Brain pericyte (primary cell): ENCODE measurements around the gene NR2E1.
A peak's percentile ranks its signal among the peaks of the same experiment; 100 is the strongest.

Experiments used
- DNase-seq: peaks from one replicate; pipeline ENCODE4 v3.0.0-alpha.2; 2012; ENCODE audit warnings: low read depth, low spot score

NR2E1 gene

DNA sequence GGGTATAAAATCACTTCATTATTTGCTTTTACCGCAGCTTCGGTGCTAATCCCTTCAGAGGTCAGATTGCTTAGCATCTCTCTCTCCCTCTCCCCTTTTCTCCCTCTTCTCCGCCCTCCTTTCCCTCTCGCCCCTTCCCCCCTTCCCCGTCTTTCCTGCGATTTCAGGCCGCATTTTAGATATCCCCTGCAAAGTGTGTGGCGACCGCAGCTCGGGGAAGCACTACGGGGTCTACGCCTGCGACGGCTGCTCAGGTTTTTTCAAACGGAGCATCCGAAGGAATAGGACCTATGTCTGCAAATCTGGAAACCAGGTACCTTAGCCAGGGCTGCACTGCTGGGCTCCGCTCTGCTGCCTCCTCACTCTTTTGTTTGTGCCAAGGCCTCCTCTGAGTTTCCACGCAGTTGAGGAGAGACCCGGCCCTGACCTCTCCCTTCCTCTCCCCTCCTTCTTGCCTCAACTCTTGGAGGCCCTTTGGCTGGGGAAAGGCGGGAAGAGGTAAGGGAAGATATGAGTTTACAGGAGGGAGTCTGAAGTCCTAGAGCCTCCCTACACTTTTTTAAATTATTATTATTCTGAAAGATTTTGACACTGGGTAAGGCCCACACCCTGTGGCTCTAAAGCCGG lies 5.6 kb downstream of the NR2E1 start:
- DNase-seq: no peak

DNA sequence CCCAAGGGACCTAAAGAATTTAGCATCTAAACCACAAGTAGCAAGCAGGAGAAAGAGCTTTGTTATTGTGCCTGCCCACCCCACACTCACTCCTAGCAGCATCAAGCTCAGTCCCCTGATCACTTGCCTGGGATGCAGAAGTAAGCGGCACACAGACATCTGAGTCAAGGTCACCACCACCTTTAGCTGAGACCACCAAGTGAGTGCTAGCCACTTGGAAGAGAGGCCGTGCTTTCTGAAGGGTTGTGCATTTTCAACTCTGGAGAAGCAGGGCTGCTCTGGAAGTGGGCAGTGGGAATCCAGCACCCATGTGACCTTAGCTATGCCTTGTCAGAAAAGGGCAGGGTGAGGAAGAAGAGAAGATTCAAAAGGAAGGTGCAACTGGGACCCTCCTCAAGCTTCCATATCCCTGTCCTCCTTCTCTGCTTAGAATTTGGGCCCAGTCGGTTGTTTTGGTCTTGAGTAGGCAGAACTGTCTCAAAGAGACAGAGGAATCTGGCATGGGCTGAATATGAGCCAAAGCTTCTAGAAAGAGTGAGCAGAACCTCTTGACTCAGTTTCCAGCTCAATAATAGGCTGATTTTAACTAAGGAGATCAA lies 6.2 kb downstream of the NR2E1 start:
- DNase-seq: no peak

DNA sequence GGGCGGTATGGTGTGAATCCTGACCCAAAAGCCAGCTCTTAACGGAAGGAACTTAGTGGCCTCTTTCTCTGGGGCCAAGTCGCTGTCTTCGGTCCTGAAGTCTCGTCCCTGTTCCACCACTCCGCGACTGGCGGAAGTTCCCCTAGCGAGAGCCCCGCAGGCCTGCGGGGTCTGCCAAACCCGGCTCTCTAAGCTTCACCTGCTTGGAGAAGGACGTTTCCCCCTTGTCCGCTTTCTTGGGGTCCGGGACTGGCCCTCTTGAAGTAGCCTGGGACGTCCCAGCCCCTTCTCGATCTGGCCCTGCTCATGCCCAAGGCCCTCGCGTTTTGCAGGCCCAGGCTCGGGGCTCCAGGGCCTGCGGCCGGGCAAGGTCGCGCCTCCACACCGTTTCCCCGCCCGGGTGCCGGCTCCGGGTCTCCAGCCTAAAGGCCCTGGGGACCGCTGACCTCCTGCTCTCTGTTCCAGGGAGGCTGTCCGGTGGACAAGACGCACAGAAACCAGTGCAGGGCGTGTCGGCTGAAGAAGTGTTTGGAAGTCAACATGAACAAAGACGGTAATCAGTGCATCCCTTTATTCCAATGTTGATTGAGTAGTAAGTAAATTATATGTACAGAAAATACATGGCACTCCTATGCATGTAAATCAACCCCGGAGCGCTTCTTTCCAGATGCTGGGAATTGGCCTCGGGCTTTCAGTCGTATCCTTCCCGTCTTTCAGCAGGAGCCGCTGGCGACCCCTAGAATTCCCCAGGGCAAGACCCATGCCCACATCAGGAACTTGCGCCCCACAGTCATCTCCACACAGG lies 8.8 kb downstream of the NR2E1 start:
- no peak for DNase-seq

DNA sequence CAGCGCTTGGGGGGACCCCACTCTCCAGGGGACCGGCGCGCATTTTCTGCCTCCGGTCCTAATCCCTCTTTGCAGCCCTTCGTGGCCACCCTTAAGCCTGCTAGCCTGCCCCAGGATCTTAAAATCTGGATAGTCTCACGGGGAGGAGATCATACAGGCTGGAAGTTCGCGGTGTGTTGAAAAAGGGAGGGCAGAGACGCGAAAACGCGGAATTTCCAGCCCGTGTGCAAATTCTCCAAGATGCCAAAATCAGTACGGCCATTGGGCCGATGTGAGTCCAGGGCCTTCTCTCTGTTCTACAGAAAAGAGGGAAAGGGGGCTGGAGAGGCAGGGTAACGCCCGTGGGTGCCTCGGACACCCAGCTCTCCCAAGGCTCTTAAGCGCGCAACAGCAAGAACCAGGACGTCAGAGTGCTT lies 9.4 kb downstream of the NR2E1 start:
- DNase-seq: no peak

DNA sequence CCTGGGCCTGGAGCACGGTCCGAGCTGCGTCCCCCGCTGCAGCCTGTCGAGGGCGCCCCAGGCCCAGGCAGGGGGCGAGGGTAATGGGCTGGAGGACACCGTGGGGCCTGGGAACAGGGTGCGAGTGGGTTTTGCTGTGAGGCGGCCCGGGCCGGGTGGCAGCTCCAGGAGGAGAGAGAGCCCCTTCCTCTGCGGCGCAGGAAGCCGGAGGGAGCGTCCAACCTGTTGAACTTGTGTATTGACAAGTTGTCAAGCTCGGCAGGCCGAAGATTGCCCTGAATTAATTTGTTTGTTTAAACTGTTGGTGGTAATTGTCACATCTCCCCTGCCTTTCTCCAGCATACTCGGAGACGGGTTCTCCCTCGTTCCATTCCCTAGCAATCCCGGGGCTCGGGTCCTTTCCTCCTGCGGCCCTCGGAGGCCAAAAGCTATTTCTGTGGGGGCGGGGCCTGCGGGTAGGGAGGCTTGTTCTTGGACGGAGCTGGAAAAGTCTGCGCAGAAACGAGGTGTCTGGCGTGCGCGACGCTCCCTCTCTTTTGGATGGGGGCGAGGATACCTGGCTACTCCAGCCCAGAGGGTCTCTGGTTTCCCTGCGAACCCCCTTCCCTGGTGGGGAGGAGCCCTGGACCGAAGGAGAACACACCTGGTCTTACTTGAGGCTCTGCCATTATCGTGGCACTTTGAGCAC lies 9.9 kb downstream of the NR2E1 start:
- DNase-seq: no peak

DNA sequence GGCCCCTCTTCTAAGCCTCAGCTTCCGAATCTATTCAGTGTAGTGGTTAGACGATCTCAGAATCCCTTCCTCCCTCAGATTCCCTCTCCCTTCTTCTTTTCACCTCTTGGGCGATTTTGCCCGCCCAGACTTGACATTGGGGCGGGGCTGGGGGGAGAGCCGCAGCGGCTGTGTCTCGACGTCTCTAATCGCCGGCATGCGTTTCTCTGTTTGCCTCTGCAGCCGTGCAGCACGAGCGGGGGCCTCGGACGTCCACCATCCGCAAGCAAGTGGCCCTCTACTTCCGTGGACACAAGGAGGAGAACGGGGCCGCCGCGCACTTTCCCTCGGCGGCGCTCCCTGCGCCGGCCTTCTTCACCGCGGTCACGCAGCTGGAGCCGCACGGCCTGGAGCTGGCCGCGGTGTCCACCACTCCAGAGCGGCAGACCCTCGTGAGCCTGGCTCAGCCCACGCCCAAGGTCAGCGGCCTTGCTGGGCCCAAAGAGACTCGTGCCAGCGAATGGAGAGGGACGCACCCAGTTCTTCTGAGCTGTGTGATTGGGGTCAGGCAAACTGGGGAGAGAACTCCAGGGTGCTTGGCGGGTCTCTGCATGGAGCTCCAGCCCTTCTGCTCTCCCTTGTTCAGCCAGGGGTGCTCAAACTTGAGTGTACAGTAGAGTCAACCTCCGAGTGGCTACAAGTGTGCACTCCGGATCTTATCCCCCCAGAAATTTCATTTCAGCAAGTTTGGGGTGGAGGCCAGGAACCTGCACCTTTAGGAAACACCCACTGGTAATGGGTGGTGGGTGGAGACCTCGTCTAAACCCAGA lies 10.7 kb downstream of the NR2E1 start:
- DNase-seq: no peak

DNA sequence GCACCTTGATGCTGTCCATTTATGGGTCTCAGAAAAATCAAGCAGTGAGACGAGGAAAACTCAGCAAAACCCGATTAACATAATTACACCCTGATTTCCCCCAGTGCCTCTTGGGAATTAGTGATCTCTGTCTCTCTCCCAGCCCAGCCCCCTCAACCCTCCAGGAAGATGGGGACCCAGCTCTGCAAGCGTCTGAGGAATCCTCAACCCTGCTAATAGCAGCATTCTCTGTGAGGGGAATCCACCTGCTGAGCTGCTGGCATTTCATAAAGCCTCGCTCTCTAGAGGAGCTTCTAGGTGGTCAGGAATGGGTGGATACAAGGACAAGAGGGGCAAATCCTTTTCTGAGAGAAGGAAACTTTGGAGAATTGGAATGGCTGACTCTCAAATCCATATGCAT lies 13.9 kb downstream of the NR2E1 start:
- DNase-seq: no peak

DNA sequence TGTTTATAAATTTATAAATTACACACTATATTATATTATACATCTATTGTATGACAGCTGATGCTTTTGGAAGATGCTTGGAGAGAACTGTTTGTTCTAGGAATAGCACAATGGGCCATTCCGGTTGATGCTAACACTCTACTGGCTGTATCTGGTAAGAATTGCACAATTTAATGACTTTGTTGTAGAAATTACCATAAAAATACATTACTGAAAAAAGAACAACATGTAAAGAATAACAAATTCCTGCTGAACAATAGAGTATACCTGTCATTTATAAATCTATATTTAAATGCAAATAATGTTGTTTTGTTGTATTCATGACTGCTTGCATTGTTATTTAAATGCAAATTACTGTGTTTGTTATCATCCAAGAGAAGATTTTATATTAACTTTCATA lies 14.4 kb downstream of the NR2E1 start:
- no peak for DNase-seq

DNA sequence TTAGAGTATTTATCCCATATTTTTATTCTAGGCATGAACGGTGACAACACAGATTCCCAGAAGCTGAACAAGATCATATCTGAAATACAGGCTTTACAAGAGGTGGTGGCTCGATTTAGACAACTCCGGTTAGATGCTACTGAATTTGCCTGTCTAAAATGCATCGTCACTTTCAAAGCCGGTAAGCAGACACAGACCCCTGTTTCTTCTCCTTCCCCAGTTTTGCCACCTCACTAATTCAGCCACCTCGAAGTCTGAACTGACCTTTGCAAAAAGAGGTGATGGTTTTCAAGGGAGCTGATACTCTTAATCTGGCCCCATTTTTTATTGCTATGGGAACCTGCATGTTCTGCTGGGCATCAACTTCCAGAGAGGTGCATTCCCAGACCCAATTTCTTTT lies 15.0 kb downstream of the NR2E1 start:
- no peak for DNase-seq

DNA sequence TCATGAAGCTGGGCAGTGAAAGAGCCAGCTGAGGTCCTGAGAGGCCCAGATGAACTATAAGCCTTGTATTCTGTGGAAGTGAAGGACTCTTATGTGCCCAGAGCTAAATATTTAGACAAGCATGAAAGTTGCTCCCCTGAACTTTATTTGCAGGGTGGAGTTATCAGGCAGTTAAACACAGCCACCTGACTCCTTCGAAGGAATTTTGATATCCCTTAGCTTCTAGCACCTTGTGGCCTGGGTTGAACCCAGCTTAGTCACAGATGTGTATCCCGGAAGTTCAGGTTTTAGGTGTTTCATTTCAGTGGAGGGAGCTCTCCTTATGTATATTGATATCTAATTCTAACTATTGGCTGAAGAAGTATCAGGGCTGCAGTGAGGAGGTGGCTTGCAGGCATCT lies 20.4 kb downstream of the NR2E1 start:
- no peak for DNase-seq

DNA sequence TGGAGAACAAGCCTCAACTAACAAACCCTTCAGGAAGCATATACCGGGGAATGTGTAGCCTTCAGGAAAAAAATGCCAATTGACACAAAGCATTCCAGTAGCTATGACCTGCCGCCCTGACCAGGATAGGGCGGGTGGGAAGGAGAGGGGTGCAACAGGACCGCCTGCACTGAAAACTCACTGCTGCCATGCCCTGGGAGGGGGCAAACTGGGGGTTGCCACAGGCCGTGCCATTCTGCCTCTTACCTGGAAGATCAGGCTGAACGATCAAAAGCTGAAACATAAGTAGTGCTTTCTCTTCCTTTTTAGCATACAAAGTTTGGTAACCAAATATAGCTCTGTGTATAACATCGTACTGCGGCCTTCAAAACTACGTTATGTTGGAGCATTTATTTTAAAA lies 21.7 kb downstream of the NR2E1 start:
- DNase-seq: no peak

DNA sequence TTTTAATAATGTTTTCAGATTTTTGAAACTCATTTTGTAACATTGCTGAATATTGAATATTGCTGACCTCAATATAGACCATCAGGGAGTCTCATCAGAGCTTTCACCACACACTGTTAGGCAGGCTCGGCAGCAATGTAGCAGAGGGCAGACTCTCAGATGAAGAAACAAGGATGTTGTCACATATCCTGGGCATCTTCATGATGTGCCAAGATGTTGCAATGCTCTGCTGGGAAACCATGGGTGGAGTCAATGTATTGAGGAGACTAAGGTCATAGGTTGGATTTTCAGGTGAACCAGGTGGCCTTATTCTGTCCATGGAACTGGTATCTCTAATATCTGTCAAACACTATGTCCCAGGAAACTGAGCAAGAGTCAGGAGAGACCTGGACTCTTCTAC lies 27.3 kb downstream of the NR2E1 start:
- DNase-seq: no peak

DNA sequence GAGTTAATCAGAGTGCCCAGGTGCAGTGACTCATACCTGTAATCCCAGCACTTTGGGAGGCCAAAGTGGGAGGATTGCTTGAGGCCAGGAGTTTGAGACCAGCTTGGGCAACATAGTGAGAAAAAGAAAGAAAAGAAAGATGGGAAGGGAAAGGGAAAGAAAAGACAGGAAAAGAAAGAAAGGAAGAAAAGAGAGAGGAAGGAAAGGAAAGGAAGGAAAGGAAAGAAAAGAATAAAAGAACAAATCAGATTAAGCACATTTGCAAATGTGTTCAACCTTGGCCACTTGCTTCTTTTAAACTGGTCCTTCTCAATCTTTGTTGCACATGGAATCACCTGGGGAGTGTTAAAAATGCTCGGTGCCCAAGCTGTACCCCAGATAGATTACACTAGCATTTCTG lies 28.0 kb downstream of the NR2E1 start:
- DNase-seq: no peak

DNA sequence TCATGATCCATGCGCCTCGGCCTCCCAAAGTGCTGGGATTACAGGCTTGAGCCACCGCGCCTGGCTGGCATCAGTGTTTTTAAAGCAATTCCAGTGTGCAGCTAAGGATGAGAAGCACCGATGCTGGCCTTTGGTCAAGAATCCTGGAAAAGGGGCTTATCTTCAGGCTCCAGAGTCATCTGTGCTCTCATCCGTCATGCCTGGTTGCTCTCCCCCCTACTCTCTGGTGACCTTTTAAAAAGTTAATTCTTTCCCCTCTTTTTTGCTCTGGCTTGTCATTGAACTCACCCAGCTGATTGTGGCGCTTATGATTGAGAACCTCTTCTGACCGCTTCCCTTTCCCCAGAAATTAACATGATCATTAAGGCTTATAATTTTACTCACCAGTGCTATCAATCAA lies 28.7 kb downstream of the NR2E1 start:
- DNase-seq: no peak

DNA sequence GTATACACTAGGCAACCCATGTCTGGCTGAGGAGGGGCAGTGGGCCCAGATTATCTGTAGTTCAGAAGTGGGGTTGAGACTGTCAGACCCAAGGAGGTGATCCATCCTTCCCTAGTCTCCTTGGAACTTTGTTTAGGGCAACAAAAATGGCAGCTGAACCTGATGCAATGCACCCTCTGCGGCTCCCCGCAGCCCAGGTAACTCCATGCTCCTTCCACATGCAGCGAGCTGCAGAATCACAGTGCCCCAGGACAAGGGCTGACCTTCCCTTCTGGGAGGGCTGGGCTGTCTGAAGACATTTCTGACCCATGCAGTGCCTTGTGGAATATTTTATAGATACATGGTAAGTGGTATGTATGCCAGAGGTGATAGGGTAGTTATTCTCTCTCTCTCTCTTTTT lies 29.4 kb downstream of the NR2E1 start:
- DNase-seq: no peak

DNA sequence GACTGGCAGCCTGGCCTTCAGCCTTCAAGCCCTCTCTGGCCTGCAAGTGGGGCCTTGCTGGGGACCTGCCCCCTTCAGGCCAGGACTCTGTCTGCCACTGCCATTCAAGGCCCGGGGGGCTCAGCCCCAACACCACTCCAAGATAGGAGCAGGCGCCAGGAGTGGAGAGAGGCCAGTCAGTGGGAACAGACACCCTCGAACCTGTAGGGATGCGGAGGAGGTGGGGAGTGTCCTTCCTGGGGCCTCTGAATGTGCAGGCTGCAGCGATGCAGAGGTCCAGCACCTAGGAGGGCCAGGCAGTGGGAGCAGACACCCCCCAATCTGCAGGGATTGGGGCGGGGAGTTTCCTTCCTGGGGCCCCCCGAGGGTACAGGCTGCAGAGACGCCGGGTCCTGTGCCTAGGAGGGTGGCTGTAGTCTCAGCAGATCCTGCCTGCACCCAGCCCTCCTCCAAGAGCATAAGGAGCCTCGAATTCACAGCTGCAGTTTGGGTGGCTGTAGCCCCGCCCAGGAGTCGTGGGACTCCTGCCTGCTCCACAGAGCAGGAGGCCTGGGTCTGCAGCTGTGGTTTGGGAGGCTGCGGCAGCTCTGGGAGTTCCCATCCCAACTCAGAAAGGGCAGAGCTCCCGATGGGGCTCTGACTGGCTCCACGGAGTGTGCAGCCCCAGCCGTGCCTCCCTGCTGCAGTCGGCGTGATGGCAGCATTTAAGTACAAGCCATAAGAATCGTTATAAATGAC lies 33.1 kb downstream of the NR2E1 start:
- DNase-seq: no peak

DNA sequence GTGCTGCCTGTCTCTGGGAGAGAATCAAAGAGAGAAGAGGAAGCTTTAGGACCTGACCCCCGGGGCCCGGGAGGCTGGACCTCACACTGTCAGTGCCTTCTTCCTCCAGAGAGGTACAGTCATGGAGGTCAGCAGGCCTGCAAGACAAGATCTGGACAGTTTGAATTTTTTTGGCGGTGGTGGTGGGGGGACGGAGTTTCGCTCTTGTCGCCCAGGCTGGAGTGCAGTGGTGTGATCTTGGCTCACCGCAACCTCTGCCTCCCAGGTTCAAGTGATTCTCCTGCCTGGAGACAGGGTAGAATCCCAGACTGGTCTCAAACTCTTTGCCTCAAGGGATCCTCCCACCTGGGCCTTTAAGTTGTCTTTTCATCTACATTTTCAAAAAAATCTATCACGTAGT lies 34.4 kb downstream of the NR2E1 start:
- DNase-seq: no peak

DNA sequence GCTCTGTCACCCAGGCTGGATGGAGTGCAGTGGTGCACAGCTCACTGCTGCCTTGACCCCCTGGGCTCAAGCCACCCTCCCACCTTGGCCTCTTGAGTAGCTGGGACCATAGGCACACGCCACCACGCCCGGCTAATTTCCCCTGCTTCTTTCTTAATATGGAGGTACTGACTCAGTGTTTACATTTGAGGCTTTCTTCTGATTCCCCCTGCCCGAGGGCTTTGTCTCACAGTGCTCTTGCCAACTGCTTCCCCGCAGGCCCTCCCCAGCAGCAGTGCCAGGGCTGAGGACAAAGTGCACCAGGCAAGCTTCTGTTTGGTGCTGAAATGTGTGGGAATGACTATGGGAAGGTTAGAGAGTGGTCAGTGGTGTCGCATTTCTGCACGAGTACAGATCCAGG lies 34.8 kb downstream of the NR2E1 start:
- DNase-seq: peak; percentile 33

DNA sequence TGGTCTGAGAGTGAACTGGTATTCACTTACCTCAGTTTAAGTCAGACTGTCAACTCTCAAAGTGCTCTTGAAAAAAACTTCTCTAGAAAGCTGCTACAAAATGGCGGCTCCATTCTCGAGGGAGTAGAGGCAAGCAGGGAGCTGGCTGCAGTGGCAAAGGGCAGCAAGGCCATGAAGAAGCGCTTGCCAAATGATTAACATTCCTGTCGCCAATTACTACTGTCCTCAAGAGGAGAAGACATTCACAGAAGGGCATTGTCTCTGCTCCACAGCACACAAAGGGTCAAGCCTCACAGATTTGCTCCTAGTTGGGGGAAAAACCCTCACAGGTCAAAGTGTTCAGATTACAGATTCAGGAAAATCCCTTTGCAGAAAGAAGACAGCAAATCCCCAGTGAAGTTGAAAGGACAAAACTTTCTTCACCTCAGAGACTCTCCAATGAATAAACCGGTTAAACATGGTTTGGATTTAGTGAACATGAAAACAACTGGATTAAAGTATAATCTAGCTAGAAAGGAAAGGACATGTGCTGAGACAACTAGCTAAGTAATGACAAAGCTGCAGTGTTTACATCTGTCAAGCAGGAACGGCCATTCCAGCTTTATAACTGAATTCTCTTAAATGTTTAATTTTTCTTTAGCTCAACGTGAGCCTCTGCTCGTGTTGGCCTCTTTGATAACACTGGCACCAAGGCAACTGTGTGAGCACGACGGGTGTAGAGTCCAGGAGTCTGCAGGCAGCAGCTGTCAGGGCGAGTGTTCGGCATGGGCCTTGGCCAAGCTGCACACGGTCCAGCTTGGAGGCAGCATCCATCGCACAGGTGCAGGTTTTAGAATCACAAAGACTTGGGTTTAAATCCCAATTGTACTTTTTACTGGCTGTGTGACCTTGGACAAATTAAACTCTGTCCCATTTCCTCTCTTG lies 37.6 kb downstream of the NR2E1 start:
- no peak for DNase-seq

DNA sequence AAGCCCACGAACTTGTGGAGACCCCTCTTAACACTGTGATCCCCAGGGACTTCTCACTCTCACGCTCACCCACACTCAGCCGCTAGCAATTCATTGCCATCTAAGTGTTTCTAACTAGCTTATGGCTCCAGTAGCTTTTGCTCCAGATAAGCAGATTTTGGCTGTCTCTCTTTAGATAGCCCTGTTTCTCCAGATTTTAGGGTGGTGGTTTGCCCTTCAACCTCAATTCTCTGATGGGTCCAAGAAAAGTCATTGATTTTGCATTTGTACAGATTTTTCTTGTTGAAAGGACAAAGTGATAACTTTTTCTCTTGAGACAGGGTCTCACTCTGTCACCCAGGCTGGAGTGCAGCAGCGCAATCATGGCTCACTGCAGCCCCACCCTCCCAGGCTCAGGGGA lies 41.2 kb downstream of the NR2E1 start:
- DNase-seq: no peak
